Naive thymus-derived CD8-positive, alpha-beta T cell (primary cell): ENCODE results near the gene NDUFAF2. TPM values are rescaled to one million over a fixed set of nuclear protein-coding genes. Genes with fewer than 3 reads are reported as not detected.

ENCODE experiments used
- ATAC-seq, 2 donors: fragments of 150-1000 bp; cut with Tn5 transposase in 1 of 2; sonication (Bioruptor Pico), chemical (Tn5 transposase) in 1 of 2; 1 replicate in 1 of 2; 2 replicates in 1 of 2; pipeline ENCODE4 v1.10.0; 2021; ENCODE audit warnings: mild to moderate bottlenecking in 2 of 2, moderate library complexity in 2 of 2
- POLR2A ChIA-PET: fragments of 350-600 bp; sonication (Branson Sonifier 250); formaldehyde crosslinking; loops from one replicate; lab custom pipeline; 2021; ENCODE audit warnings: antibody characterized with exemption; lab: Charles Lee
- DNase-seq, 10 donors: peaks; one replicate each; pipeline versions ENCODE4 v3.0.0 to v3.0.0-alpha.2; 2020 to 2022
- H3K27ac Mint-ChIP-seq, 10 donors: one replicate each; pipeline ENCODE4 v1.8.0; 2020 to 2022; ENCODE audit warnings: mild to moderate bottlenecking in 10 of 10, mixed read lengths in 10 of 10, moderate library complexity in 4 of 10, inconsistent platforms in 1 of 10
- H3K27me3 Mint-ChIP-seq, 5 donors: one replicate each; pipeline ENCODE4 v1.8.0; 2021 to 2022; ENCODE audit warnings: mixed read lengths in 5 of 5
- H3K36me3 Mint-ChIP-seq, 3 donors: one replicate each; pipeline ENCODE4 v1.8.0; 2020 to 2022; ENCODE audit warnings: mixed read lengths in 3 of 3, mild to moderate bottlenecking in 2 of 3, inconsistent platforms in 1 of 3
- H3K4me1 Mint-ChIP-seq, 4 donors: one replicate each; pipeline ENCODE4 v1.8.0; 2021 to 2022; ENCODE audit warnings: mixed read lengths in 4 of 4
- H3K4me3 Mint-ChIP-seq, 10 donors: one replicate each; pipeline ENCODE4 v1.8.0; 2020 to 2022; ENCODE audit warnings: mild to moderate bottlenecking in 10 of 10, mixed read lengths in 10 of 10, moderate library complexity in 6 of 10, inconsistent platforms in 1 of 10
- H3K9me3 Mint-ChIP-seq, 9 donors: one replicate each; pipeline ENCODE4 v1.8.0; 2020 to 2022; ENCODE audit warnings: mixed read lengths in 9 of 9, mild to moderate bottlenecking in 3 of 9, inconsistent platforms in 1 of 9, moderate library complexity in 1 of 9
- polyA plus RNA-seq, 3 donors: library from polyadenylated mRNA; unstranded; fragments of 300-500 nt; fragmentation: Illumina TruSeq; gene quantifications; one replicate each; pipeline ENCODE4 v1.2.3, GENCODE V29; 2021
- total RNA-seq, 8 experiments: library from RNA in 2 of 8; stranded (reverse) in 2 of 8; gene quantifications; one replicate each; pipeline ENCODE4 v1.2.3 and lab custom pipeline; 2021 to 2026

The NDUFAF2 gene
- total and polyA plus RNA-seq, 5 experiments from 2014 or later, result 19.5 to 43.9 (median 30.3) TPM

DNA sequence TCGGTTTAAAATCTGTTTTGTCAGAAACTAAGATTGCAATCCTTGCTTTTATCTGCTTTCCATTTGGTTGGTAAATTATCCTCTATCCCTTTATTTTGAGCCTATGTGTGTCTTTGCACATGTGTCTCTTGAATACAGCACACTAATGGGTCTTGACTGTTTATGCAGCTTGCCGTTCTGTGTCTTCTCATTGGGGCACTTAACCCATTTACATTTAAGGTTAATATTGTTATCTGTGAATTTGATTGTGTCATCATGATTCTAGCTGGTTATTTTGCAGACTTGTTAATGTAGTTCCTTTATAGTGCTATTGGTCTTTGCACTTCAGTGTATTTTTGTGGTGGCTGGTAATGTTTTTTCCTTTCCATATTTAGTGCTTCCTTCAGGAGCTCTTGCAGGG, 253.6 kb downstream of the NDUFAF2 start:
- POLR2A ChIA-PET, result no interaction called here

DNA sequence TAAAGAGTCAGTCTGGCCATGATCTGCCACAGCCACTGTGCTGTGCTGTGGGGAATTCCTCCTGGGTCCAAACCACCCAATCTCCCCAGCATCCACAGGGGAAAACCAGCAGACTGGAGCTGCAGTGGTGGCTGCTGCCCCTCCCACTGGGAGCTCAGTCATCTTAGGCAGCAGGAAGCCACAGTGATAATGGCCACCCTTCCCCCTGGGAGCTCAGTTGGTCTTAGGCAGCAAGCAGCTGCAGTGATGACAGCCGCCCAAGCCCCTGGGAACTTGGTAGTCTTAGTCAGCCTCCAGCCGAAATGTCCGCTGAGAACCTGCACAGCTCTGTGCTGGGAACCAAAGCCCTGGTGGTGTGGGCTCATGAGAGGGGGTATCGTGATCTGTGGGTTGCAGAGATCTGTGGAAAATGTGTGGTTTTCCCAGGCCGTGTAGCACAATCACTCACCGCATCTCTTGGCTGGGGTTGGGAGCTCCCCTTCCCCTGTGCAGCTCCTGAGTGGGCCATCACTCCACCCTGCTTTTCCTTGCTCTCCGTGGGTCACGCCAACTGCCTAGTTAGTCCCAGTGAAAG, 255.7 kb downstream of the NDUFAF2 start:
- DNase-seq (no peak), ATAC-seq (no peak)
- POLR2A ChIA-PET, result no interaction called here
- Mint-ChIP-seq H3K4me1 (no peaks in the 10 kb centered on the region), H3K27me3 (peaks cover 16 to 57% (median 24%) of the 10 kb centered on the region in 5 donors), H3K36me3 (peaks cover 2 to 27% (median 14%) of the 10 kb centered on the region in 3 donors), H3K27ac (no peak overlapping the region), H3K4me3 (no peak overlapping the region), H3K9me3 (peaks cover 8 to 40% (median 23%) of the 10 kb centered on the region in 9 donors)

More for the DNA sequence above, 253.6 kb downstream of the NDUFAF2 start:
- no peak for ATAC-seq
- H3K4me1 Mint-ChIP-seq, result no peaks in the 10 kb centered on the region
- H3K9me3 Mint-ChIP-seq, result peaks cover 8 to 33% (median 23%) of the 10 kb centered on the region in 9 donors
- DNase-seq, result no peak
- no peak overlapping the region for H3K4me3 Mint-ChIP-seq
- H3K27ac Mint-ChIP-seq, result no peak overlapping the region
- H3K27me3 Mint-ChIP-seq, result peaks cover 14 to 44% (median 25%) of the 10 kb centered on the region in 5 donors
- peaks cover 2 to 23% (median 12%) of the 10 kb centered on the region in 3 donors for H3K36me3 Mint-ChIP-seq

DNA sequence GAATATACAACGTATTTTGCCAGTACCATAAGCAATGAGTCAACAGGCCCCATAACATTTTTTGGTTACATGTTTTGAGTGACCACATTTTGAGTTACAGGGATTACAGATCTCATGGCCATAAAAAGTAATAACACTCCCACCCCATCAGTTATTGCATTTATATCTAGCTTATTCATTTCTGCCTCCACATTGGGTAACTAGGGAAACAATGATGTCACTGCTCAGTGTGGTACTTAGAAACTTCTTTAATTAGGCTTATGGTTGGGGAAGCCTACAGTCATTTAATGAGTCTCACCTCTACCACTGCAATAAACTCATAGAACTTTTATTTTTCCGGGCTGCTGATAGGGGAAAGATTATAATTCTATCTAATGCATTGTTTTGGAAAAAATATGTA, 257.2 kb downstream of the NDUFAF2 start:
- H3K27me3 Mint-ChIP-seq, result peaks cover 20 to 62% (median 24%) of the 10 kb centered on the region in 5 donors
- H3K27ac Mint-ChIP-seq, result no peak overlapping the region
- H3K36me3 Mint-ChIP-seq, result peaks cover 2 to 33% (median 15%) of the 10 kb centered on the region in 3 donors
- DNase-seq (no peak), ATAC-seq (no peak)
- H3K9me3 Mint-ChIP-seq, result peaks cover 8 to 45% (median 26%) of the 10 kb centered on the region in 9 donors
- POLR2A ChIA-PET, result no interaction called here
- H3K4me3 Mint-ChIP-seq, result no peak overlapping the region
- H3K4me1 Mint-ChIP-seq, result no peaks in the 10 kb centered on the region

Other genes with a start within 250 kb of the NDUFAF2 start
- not detected for gene DEPDC1B, start 245.0 kb upstream of the NDUFAF2 start, total RNA-seq
- under 1 TPM in 2 of 3 donors, not detected in 1; 0.09 to 0.37 TPM for gene DEPDC1B, start 245.0 kb upstream of the NDUFAF2 start, polyA plus RNA-seq
- gene ELOVL7, start 100.9 kb upstream of the NDUFAF2 start, total RNA-seq, result not detected
- gene ELOVL7, start 100.9 kb upstream of the NDUFAF2 start, polyA plus RNA-seq, result under 1 TPM in 1 of 3 donors, not detected in 2; 0.29 TPM
- 1 to 10 TPM; 7.6 to 10.0 TPM for gene ERCC8, start 135 bp upstream of the NDUFAF2 start, total RNA-seq
- 10 to 100 TPM; 12.7 to 16.6 (median 13.3) TPM for gene ERCC8, start 135 bp upstream of the NDUFAF2 start, polyA plus RNA-seq
- 10 to 100 TPM; 34.9 to 39.4 TPM for gene SMIM15, start 217.3 kb downstream of the NDUFAF2 start, total RNA-seq
- 10 to 100 TPM; 21.0 to 38.0 (median 26.2) TPM for gene SMIM15, start 217.3 kb downstream of the NDUFAF2 start, polyA plus RNA-seq